GM23248 (cell line): Measurements from ENCODE around the gene TRAPPC3L.

Experiments
- EZH2 ChIP-seq: fragments of 200-600 bp; sonication (generic); IDR thresholded peaks from 2 replicates; pipeline ENCODE4 v1.6.1; 2018; ENCODE audit warnings: antibody characterized with exemption, mild to moderate bottlenecking; ENCODE audit not compliant: insufficient read depth, poor library complexity, severe bottlenecking
- EZH2phosphoT487 ChIP-seq: fragments of 200-600 bp; sonication (generic); IDR thresholded peaks from 2 replicates; pipeline ENCODE4 v1.6.1; 2018; ENCODE audit warnings: antibody characterized with exemption, moderate library complexity, mild to moderate bottlenecking, low read depth; ENCODE audit not compliant: insufficient read depth

DNA sequence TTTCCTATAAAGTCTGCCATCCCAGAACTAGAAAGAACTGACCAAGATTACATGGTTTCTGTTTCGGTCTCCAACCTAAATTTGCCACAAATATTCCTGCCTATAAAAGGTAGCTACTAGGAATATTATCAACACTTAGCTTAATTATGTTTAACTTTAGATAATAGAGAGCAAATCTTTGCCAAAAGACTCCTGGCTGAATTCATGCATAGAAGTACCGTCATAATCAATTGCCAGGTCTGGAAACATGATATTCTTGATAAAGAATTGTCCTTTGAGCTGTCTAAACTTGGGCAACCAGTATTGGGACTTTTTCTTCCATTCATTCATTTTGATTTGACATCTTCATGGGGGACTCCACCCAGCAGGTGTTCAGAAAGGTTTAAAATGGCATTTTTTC is 61.9 kb downstream of the TRAPPC3L start:
- TF ChIP-seq EZH2 = no peak
- no peak for TF ChIP-seq EZH2phosphoT487
